GM12878 (cell line): ENCODE measurements around the gene COL3A1. TPM values are rescaled to one million over a fixed set of nuclear protein-coding genes. Genes with fewer than 3 reads are reported as not detected.

Experiments
- ATAC-seq: fragments of 200-7000 bp; cut with Tn5 transposase; 3 replicates; pipeline ENCODE4 v1.9.1; 2020; ENCODE audit warnings: mild to moderate bottlenecking, moderate library complexity
- BruUV-seq: library from RNA; stranded (reverse); fragments of 400-500 nt; replicated peaks from 2 replicates; lab custom pipeline; 2021; lab: Mats Ljungman, UMichigan
- CTCF ChIA-PET: fragments of 300-600 bp; sonication (Branson Sonifier 250); formaldehyde crosslinking; extraction: SDS; loops from one replicate; lab custom pipeline; 2021; ENCODE audit warnings: inconsistent platforms; lab: Yijun Ruan, JAX
- POLR2A ChIA-PET: fragments of 350-600 bp; formaldehyde crosslinking; extraction: SDS; loops from one replicate; lab custom pipeline; 2021; ENCODE audit warnings: inconsistent platforms; lab: Charles Lee
- RAD21 ChIA-PET: fragments of 300-600 bp; sonication (Branson Sonifier 250); formaldehyde crosslinking; loops from one replicate; lab custom pipeline; 2023; ENCODE audit warnings: antibody characterized with exemption; ENCODE audit not compliant: unreplicated experiment; lab: Charles Lee
- SMC1A ChIA-PET: fragments of 300-600 bp; sonication (Branson Sonifier 250); formaldehyde crosslinking; loops from one replicate; lab custom pipeline; 2023; ENCODE audit not compliant: unreplicated experiment, uncharacterized antibody; lab: Charles Lee
- DNase-seq: peaks from one replicate; pipeline ENCODE4 v3.0.0-alpha.2; 2011; ENCODE audit warnings: low read depth, low spot score
- FAIRE-seq: peaks from 3 replicates; lab custom pipeline; 2011; peaks lifted over from hg19 to GRCh38; lab: Jason Lieb, UNC
- H2AFZ ChIP-seq: 2 replicates; pipeline ENCODE4 v1.6.0; 2011; ENCODE audit warnings: low read depth, low read length, control low read depth; ENCODE audit not compliant: control insufficient read depth
- H3K27ac ChIP-seq: 2 replicates; pipeline ENCODE4 v1.5.1; 2011; ENCODE audit warnings: control low read depth; ENCODE audit not compliant: control insufficient read depth, insufficient read depth
- H3K27me3 ChIP-seq, 2 experiments: replicated peaks in 1 of 2; 2 replicates each; pipeline versions ENCODE4 v1.6.0 to v1.6.1; 2011; ENCODE audit warnings: low read length in 1 of 2; ENCODE audit not compliant: control insufficient read depth in 2 of 2, insufficient read depth in 2 of 2
- H3K36me3 ChIP-seq, 2 experiments: 2 replicates each; pipeline ENCODE4 v1.5.1; 2011; ENCODE audit warnings: low read length in 1 of 2; ENCODE audit not compliant: control insufficient read depth in 2 of 2, insufficient read depth in 2 of 2
- H3K4me1 ChIP-seq: 2 replicates; pipeline ENCODE4 v1.6.1; 2011; ENCODE audit warnings: mild to moderate bottlenecking, low read length, moderate library complexity, mixed read lengths; ENCODE audit not compliant: control insufficient read depth, insufficient read depth
- H3K4me2 ChIP-seq: 2 replicates; pipeline ENCODE4 v1.6.0; 2011; ENCODE audit warnings: control low read depth; ENCODE audit not compliant: control insufficient read depth, insufficient read depth
- H3K4me3 ChIP-seq: fragments of 200-600 bp; sonication (generic); 2 replicates; pipeline ENCODE4 v1.5.1; 2016
- H3K79me2 ChIP-seq: 2 replicates; pipeline ENCODE4 v1.6.0; 2011; ENCODE audit warnings: low read length; ENCODE audit not compliant: control insufficient read depth, insufficient read depth
- H3K9ac ChIP-seq: 2 replicates; pipeline ENCODE4 v1.8.0; 2011; ENCODE audit warnings: low read length, control low read depth, mixed read lengths; ENCODE audit not compliant: control insufficient read depth, insufficient read depth
- H3K9me3 ChIP-seq: replicated peaks from 3 replicates; pipeline ENCODE4 v1.5.1; 2011; ENCODE audit warnings: mild to moderate bottlenecking, low read length; ENCODE audit not compliant: control insufficient read depth, insufficient read depth
- H4K20me1 ChIP-seq: 2 replicates; pipeline ENCODE4 v1.6.0; 2011; ENCODE audit not compliant: control insufficient read depth, insufficient read depth
- FOXK2 ChIP-seq: fragments of 450-650 bp; IDR thresholded peaks from 2 replicates; pipeline ENCODE4 v1.6.1; 2017; ENCODE audit warnings: mild to moderate bottlenecking, moderate library complexity
- FOXM1 ChIP-seq: IDR thresholded peaks from 2 replicates; pipeline ENCODE4 v1.6.1; 2012; ENCODE audit warnings: low read depth, mild to moderate bottlenecking, inconsistent platforms, low read length, moderate library complexity
- JUNB ChIP-seq: IDR thresholded peaks from 2 replicates; pipeline ENCODE4 v1.6.1; 2016; ENCODE audit warnings: antibody characterized with exemption, mild to moderate bottlenecking
- NFIC ChIP-seq: IDR thresholded peaks from 2 replicates; pipeline ENCODE4 v1.6.1; 2012; ENCODE audit warnings: low read depth, mild to moderate bottlenecking, inconsistent platforms, low read length, moderate library complexity
- NR2C1 ChIP-seq: fragments of 450-650 bp; IDR thresholded peaks from 2 replicates; pipeline ENCODE4 v1.6.1; 2017; ENCODE audit warnings: antibody characterized with exemption, mild to moderate bottlenecking, moderate library complexity
- TCF7 ChIP-seq: IDR thresholded peaks from 2 replicates; pipeline ENCODE4 v1.6.1; 2014; ENCODE audit warnings: antibody characterized with exemption, borderline replicate concordance
- ZNF207 ChIP-seq: fragments of 450-650 bp; IDR thresholded peaks from 2 replicates; pipeline ENCODE4 v1.6.1; 2014; ENCODE audit warnings: antibody characterized with exemption, mild to moderate bottlenecking, borderline replicate concordance
- in situ Hi-C: fragments of 300-500 bp; cut with MboI; formaldehyde crosslinking; loops from 9 replicates; pipeline ENCODE4 v1.14.3; 2018; ENCODE audit warnings: mixed read lengths
- intact Hi-C: fragments of 100-400 bp; cut with micrococcal nuclease; formaldehyde crosslinking; loops from one replicate; pipeline ENCODE4 v1.14.2; 2022; ENCODE audit not compliant: unreplicated experiment
- polyA plus RNA-seq, 11 experiments: library from polyadenylated mRNA; depleted of rRNA in 4 of 11; unstranded in 6 of 11; stranded (reverse) in 5 of 11; fragments of >200 nt; fragmentation: Nextera tagmentation in 4 of 11; fragmentation: Illumina TruSeq in 1 of 11; extraction: Ambion mirVana in 4 of 11; extraction: Trizol in 1 of 11; gene quantifications; 1 replicate in 1 of 11; 2 replicates in 10 of 11; pipeline versions ENCODE4 v1.2.1 to v1.2.3, GENCODE V29; 2011 to 2016; ENCODE audit warnings: inconsistent platforms in 2 of 11, missing spikeins in 2 of 11, low read depth in 1 of 11
- total RNA-seq, 4 experiments: library from RNA; depleted of rRNA in 3 of 4; stranded (reverse); fragments of >200 nt in 3 of 4; fragmentation: Illumina TruSeq in 1 of 4; extraction: Trizol in 1 of 4; gene quantifications; 2 replicates each; pipeline versions ENCODE4 v1.2.1 to v1.2.3, GENCODE V29; 2013 to 2021
- TF ChIP-seq, protein P1 (sequence below): IDR thresholded peaks from 2 replicates; pipeline ENCODE4 v1.6.1; 2012; ENCODE audit warnings: low read depth, low read length, improper control_type of control experiment
- TF ChIP-seq, protein P2 (sequence below): fragments of 450-650 bp; IDR thresholded peaks from 2 replicates; pipeline ENCODE4 v1.6.1; 2016; ENCODE audit warnings: mild to moderate bottlenecking
- TF ChIP-seq, protein P3 (sequence below): fragments of 450-650 bp; formaldehyde crosslinking; IDR thresholded peaks from 2 replicates; pipeline ENCODE4 v1.4.0; 2020; ENCODE audit warnings: mild to moderate bottlenecking, moderate library complexity

The COL3A1 gene
- total and polyA plus RNA-seq, 10 of the 15 experiments (the other 5 are each of a cell fraction or from before 2014, with no cell fraction given) = 0.04 to 0.67 (median 0.10) TPM; not detected in 2

DNA sequence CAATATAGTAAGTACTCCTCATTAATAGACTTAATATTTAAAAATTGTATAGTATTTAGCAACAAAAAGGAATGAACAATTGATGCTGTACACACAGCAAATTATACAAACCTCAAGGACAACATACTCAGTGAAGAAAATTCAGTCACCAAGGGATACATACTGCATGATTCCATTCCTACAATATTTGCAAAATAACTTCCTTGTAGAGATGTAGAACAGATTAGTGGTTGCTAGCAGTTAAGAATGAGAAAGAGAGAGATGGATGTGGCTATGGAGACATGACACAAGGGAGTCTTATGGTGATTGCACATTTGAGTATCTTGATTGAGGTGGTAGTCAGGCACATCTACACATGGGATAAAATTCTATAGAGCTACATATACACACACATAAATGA lies 26.0 kb downstream of the COL3A1 start:
- ChIA-PET RAD21 (no interaction called here), SMC1A (no interaction called here), POLR2A (no interaction called here), CTCF (no interaction called here)
- H3K9me3 ChIP-seq = no peaks in the 10 kb centered on the region
- TF ChIP-seq, protein P1, sequence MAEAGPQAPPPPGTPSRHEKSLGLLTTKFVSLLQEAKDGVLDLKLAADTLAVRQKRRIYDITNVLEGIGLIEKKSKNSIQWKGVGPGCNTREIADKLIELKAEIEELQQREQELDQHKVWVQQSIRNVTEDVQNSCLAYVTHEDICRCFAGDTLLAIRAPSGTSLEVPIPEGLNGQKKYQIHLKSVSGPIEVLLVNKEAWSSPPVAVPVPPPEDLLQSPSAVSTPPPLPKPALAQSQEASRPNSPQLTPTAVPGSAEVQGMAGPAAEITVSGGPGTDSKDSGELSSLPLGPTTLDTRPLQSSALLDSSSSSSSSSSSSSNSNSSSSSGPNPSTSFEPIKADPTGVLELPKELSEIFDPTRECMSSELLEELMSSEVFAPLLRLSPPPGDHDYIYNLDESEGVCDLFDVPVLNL = no peak
- TF ChIP-seq NFIC = no peak
- TF ChIP-seq FOXK2 = no peak
- no peak for TF ChIP-seq JUNB
- TF ChIP-seq, protein P2, sequence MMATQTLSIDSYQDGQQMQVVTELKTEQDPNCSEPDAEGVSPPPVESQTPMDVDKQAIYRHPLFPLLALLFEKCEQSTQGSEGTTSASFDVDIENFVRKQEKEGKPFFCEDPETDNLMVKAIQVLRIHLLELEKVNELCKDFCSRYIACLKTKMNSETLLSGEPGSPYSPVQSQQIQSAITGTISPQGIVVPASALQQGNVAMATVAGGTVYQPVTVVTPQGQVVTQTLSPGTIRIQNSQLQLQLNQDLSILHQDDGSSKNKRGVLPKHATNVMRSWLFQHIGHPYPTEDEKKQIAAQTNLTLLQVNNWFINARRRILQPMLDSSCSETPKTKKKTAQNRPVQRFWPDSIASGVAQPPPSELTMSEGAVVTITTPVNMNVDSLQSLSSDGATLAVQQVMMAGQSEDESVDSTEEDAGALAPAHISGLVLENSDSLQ = no peak
- TF ChIP-seq, protein P3, sequence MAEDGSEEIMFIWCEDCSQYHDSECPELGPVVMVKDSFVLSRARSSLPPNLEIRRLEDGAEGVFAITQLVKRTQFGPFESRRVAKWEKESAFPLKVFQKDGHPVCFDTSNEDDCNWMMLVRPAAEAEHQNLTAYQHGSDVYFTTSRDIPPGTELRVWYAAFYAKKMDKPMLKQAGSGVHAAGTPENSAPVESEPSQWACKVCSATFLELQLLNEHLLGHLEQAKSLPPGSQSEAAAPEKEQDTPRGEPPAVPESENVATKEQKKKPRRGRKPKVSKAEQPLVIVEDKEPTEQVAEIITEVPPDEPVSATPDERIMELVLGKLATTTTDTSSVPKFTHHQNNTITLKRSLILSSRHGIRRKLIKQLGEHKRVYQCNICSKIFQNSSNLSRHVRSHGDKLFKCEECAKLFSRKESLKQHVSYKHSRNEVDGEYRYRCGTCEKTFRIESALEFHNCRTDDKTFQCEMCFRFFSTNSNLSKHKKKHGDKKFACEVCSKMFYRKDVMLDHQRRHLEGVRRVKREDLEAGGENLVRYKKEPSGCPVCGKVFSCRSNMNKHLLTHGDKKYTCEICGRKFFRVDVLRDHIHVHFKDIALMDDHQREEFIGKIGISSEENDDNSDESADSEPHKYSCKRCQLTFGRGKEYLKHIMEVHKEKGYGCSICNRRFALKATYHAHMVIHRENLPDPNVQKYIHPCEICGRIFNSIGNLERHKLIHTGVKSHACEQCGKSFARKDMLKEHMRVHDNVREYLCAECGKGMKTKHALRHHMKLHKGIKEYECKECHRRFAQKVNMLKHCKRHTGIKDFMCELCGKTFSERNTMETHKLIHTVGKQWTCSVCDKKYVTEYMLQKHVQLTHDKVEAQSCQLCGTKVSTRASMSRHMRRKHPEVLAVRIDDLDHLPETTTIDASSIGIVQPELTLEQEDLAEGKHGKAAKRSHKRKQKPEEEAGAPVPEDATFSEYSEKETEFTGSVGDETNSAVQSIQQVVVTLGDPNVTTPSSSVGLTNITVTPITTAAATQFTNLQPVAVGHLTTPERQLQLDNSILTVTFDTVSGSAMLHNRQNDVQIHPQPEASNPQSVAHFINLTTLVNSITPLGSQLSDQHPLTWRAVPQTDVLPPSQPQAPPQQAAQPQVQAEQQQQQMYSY = no peak
- TF ChIP-seq FOXM1 = no peak
- no peak for TF ChIP-seq TCF7
- TF ChIP-seq ZNF207 = no peak
- TF ChIP-seq NR2C1 = no peak
- in situ Hi-C loops (no loop called here), intact Hi-C loops (no loop called here)
- H3K79me2 ChIP-seq = no peaks in the 10 kb centered on the region
- ATAC-seq = no peak
- BruUV-seq = no TSS peak
- FAIRE-seq = no peak
- no peak overlapping the region for H3K27ac ChIP-seq
- H3K27me3 ChIP-seq = no peaks in the 10 kb centered on the region
- H3K4me3 ChIP-seq = no peak overlapping the region
- no peak for DNase-seq
- no peak overlapping the region for H2AFZ ChIP-seq
- no peak overlapping the region for H3K4me2 ChIP-seq
- no peaks in the 10 kb centered on the region for H3K36me3 ChIP-seq
- H3K4me1 ChIP-seq = no peaks in the 10 kb centered on the region
- no peak overlapping the region for H3K9ac ChIP-seq
- no peaks in the 10 kb centered on the region for H4K20me1 ChIP-seq
